GM10266 (cell line): ENCODE results near the gene TJP2.

Experiments used
- DNase-seq: peaks from one replicate; pipeline ENCODE4 v3.0.0; 2012; ENCODE audit errors: extremely low spot score
- TF ChIP-seq, protein P1 (sequence below): IDR thresholded peaks from 2 replicates; pipeline ENCODE4 v1.5.1; 2012; ENCODE audit warnings: mild to moderate bottlenecking, low read depth; ENCODE audit not compliant: control insufficient read depth, insufficient read depth; ENCODE audit errors: missing control alignments

TJP2 gene

DNA sequence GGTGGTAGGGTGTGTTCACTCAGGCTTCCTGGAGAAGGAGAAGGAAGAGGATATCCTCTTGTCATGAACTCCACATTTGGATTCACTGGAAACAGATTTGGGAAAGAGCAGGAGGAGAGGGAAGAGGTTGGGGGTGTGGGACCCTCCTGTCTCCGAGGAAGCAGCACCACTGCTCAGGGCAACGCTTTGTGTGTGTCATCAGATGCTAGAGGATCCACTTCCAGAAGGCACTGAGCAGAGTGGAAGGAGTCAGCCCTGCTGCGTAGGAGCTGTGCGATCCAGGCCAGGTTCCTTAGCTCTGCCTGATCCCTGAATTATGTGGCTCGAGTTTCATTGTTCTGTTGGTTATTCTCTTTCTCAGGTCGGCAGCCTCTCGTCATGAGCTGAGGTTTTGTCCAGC lies 37.3 kb upstream of the TJP2 start:
- TF ChIP-seq, protein P1, sequence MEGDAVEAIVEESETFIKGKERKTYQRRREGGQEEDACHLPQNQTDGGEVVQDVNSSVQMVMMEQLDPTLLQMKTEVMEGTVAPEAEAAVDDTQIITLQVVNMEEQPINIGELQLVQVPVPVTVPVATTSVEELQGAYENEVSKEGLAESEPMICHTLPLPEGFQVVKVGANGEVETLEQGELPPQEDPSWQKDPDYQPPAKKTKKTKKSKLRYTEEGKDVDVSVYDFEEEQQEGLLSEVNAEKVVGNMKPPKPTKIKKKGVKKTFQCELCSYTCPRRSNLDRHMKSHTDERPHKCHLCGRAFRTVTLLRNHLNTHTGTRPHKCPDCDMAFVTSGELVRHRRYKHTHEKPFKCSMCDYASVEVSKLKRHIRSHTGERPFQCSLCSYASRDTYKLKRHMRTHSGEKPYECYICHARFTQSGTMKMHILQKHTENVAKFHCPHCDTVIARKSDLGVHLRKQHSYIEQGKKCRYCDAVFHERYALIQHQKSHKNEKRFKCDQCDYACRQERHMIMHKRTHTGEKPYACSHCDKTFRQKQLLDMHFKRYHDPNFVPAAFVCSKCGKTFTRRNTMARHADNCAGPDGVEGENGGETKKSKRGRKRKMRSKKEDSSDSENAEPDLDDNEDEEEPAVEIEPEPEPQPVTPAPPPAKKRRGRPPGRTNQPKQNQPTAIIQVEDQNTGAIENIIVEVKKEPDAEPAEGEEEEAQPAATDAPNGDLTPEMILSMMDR: no peak
- no peak for DNase-seq

DNA sequence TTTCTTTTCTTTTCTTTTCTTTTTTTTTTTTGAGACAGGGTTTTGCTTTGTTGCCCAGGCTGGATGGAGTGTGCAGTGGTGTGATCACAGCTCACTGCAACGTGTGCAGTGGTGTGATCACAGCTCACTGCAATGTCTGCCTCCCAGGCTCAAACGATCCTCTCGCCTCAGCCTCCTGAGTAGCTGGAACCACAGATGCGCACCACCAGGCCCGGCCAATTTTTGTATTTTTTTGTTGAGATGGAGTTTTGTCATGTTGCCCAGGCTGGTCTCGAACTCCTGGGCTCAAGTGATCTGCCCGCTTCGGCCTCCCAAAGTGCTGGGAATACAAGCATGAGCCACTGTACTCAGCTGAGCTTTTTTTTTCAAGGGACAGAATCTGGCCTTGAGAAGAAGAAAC lies 36.8 kb upstream of the TJP2 start:
- TF ChIP-seq, protein P1: no peak
- no peak for DNase-seq

DNA sequence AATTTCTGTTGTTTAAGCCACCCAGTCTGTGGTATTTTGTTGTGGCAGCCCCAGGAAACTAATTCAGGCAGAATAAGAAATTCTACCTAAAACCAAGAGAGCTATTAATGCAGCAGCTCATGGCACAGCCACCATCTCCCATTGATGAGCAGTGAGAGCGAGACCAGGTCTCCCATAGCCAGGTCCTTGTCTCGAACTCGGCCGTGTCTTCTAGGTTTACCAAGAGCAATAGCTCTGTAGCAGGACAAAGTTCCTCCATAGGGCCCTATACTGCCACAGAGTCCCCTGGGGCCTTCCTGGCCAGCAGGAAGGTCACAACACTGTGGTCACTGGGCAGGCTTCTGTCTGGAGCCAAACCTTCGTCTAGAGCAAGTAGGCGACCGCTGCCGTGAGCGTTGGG lies 34.5 kb upstream of the TJP2 start:
- TF ChIP-seq, protein P1: no peak
- DNase-seq: no peak

DNA sequence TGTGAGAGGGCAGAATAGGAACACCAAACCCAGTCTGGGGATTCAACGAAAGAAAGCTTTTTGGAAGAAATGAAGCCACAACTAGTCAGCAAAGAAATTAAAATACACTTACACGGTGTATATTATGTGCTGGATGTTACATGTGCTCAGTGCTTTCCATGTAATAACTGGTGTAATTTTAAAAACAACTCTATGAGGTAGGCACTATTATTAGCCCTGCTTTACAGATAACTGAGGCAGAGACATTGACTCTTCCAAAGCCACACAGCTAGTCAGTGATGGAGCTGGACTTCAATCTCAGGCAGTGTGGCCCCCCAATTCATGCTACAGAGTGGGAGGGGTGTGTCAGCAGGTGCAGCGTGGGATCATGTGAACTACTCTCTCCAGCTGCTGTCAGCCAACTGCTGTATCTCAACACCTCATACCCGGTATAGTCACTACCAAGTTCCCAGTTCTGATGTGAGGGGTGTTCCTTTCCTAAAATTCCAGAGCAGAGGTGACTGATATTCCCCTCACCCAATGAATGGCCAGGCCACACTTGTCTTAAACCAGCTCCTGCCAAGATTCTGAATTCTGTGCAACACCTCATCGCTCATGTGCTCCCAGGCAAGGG lies 33.8 kb upstream of the TJP2 start:
- no peak for DNase-seq
- TF ChIP-seq, protein P1: no peak

DNA sequence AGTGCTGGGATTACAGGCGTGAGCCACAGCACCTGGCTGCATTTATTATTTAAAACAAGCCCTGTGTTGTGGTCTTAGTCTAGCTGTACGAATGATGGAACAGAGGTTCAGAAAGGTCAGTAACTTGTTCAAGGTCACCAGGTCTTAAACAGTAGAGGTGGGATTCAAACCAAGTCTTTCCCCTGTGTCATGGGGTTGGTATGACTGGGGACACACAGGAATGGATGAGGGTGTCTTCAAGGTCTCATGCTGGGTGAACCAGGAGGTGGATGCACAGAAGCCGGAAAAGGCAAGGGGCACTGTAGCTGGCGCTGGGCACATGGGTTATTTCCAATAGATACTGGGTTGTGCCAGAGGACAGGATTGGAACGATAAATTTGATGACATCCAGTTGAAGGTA lies 32.2 kb upstream of the TJP2 start:
- TF ChIP-seq, protein P1: no peak
- no peak for DNase-seq

DNA sequence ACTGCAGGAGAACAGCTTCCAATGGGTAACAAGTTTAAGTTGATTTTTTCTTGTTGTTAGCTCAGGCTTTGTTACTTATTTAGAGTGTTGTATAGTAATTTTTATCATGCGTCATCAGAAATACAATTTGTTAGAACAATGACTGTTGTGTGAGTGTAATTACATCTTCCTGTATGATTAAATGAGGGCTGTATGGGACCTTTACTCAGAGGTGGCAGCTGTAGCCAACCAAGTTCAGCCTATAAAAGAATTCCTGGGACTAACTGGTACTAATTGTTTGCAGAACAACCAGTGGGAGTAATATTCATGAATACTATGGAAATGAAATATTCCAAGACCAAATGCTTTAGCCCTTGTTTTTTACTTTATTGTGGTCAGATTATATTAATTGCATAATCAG lies 30.8 kb upstream of the TJP2 start:
- no peak for DNase-seq
- TF ChIP-seq, protein P1: no peak

DNA sequence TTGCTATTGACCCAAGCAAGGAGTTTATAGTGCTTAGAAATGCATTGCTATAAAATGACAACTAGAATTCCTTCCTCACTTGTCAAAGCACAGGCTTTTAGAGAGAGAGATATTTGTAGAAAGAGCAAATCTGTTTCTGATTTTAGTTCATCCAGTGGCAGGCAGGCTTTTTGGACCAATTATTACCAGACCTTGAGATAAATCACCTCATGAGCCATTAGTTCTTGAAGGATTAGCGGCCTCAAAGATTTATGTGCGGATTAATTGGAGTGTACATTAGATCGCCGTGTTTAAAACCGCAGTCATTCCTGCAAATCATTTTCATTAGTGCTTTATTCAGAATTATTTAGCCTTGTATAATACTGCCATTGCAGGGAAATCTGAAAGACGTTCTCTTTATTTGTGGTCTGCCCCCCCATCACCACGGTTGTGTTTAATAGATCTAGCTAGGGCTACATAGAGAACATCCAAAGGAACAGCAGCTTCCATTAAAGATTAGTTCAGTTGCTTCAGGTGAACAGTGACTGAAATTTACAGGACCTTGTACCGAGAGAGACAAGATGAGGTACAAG lies 28.8 kb upstream of the TJP2 start:
- no peak for DNase-seq
- TF ChIP-seq, protein P1: no peak
